Panc1 (cell line): Measurements from ENCODE around the gene C1orf115. TPM values are rescaled to one million over a fixed set of nuclear protein-coding genes. Genes with fewer than 3 reads are reported as not detected.
"Not testable (repeated sequence)": the region's sequence is repeated elsewhere in the genome, so short reads cannot be mapped to it uniquely, and the experiment has no call there.

Source experiments
- ATAC-seq: fragments of 200-7000 bp; cut with Tn5 transposase; 2 replicates; pipeline ENCODE4 v1.9.1; 2020; ENCODE audit warnings: mild to moderate bottlenecking, moderate library complexity
- BruUV-seq: library from RNA; stranded (reverse); fragments of 400-500 nt; replicated peaks from 2 replicates; lab custom pipeline; 2021; lab: Mats Ljungman, UMichigan
- CTCF ChIA-PET: fragments of 300-600 bp; sonication (Branson Sonifier 250); formaldehyde crosslinking; loops from one replicate; lab custom pipeline; 2022; ENCODE audit warnings: antibody characterized with exemption; lab: Charles Lee
- POLR2A ChIA-PET: fragments of 300-600 bp; sonication (Branson Sonifier 250); formaldehyde crosslinking; loops from one replicate; lab custom pipeline; 2022; ENCODE audit warnings: antibody characterized with exemption; lab: Charles Lee
- DNase-seq: peaks from one replicate; pipeline ENCODE4 v3.0.0-alpha.2; 2010; ENCODE audit warnings: low read depth, low spot score
- H3K27ac ChIP-seq: 2 replicates; pipeline ENCODE4 v1.5.1; 2011; ENCODE audit warnings: mild to moderate bottlenecking, low read length, inconsistent platforms
- H3K27me3 ChIP-seq: fragments of 200-500 bp; sonication (Bioruptor generic); 2 replicates; pipeline ENCODE4 v1.6.0; 2014; ENCODE audit warnings: low read length, inconsistent platforms; ENCODE audit not compliant: control insufficient read depth, insufficient read depth
- H3K36me3 ChIP-seq: fragments of 200-500 bp; sonication (Bioruptor generic); 2 replicates; pipeline ENCODE4 v1.5.1; 2014; ENCODE audit warnings: inconsistent platforms, mild to moderate bottlenecking, low read length, moderate library complexity; ENCODE audit not compliant: control insufficient read depth, insufficient read depth
- H3K4me1 ChIP-seq: 2 replicates; pipeline ENCODE4 v1.5.1; 2011; ENCODE audit warnings: inconsistent platforms, mild to moderate bottlenecking, low read length, moderate library complexity; ENCODE audit not compliant: control insufficient read depth, insufficient read depth
- H3K4me3 ChIP-seq, 2 experiments: 2 replicates each; pipeline ENCODE4 v1.5.1; 2011 to 2012; ENCODE audit warnings: low read depth in 2 of 2, low read length in 2 of 2, mild to moderate bottlenecking in 2 of 2, inconsistent platforms in 1 of 2, moderate library complexity in 1 of 2
- H3K9me3 ChIP-seq: fragments of 200-500 bp; sonication (Bioruptor generic); 2 replicates; pipeline ENCODE4 v1.5.1; 2014; ENCODE audit warnings: low read depth, mild to moderate bottlenecking, inconsistent platforms, low read length, moderate library complexity; ENCODE audit not compliant: control insufficient read depth, insufficient read depth
- POLR2AphosphoS5 ChIP-seq: IDR thresholded peaks from 2 replicates; pipeline ENCODE4 v1.6.1; 2012; ENCODE audit warnings: mild to moderate bottlenecking, low read depth, low read length, moderate library complexity
- SIN3A ChIP-seq: IDR thresholded peaks from 2 replicates; pipeline ENCODE4 v1.6.1; 2012; ENCODE audit warnings: low read depth, mild to moderate bottlenecking, low read length, moderate library complexity, borderline replicate concordance; ENCODE audit not compliant: insufficient read depth
- TCF7L2 ChIP-seq: IDR thresholded peaks from 2 replicates; pipeline ENCODE4 v1.6.1; 2011; ENCODE audit warnings: mild to moderate bottlenecking, low read depth, low read length, inconsistent platforms
- in situ Hi-C: cut with HindIII; loops from 2 replicates; pipeline ENCODE4 v1.10.0; 2016; ENCODE audit warnings: low sequenced_read_pairs, low pct_unique_long_range_greater_than_20kb
- intact Hi-C: fragments of 100-400 bp; cut with micrococcal nuclease; formaldehyde crosslinking; loops from one replicate; pipeline ENCODE4 v1.10.0; 2022; ENCODE audit not compliant: unreplicated experiment
- total RNA-seq: library from RNA; stranded (reverse); gene quantifications from one replicate; pipeline ENCODE4 v1.2.1, GENCODE V29; 2021; ENCODE audit not compliant: unreplicated experiment
- TF ChIP-seq, protein P1 (sequence below): fragments of 450-650 bp; IDR thresholded peaks from 2 replicates; pipeline ENCODE4 v1.5.1; 2017; ENCODE audit warnings: mild to moderate bottlenecking
- TF ChIP-seq, protein P2 (sequence below), 2 experiments: IDR thresholded peaks; 2 replicates each; pipeline ENCODE4 v1.6.1; 2011 to 2012; ENCODE audit warnings: low read depth in 2 of 2, control low read depth in 1 of 2, low read length in 1 of 2, mild to moderate bottlenecking in 1 of 2, moderate library complexity in 1 of 2; ENCODE audit not compliant: insufficient read depth in 1 of 2

C1orf115 gene
- total RNA-seq, 1 experiment from 2014 or later: 3.9 TPM

DNA sequence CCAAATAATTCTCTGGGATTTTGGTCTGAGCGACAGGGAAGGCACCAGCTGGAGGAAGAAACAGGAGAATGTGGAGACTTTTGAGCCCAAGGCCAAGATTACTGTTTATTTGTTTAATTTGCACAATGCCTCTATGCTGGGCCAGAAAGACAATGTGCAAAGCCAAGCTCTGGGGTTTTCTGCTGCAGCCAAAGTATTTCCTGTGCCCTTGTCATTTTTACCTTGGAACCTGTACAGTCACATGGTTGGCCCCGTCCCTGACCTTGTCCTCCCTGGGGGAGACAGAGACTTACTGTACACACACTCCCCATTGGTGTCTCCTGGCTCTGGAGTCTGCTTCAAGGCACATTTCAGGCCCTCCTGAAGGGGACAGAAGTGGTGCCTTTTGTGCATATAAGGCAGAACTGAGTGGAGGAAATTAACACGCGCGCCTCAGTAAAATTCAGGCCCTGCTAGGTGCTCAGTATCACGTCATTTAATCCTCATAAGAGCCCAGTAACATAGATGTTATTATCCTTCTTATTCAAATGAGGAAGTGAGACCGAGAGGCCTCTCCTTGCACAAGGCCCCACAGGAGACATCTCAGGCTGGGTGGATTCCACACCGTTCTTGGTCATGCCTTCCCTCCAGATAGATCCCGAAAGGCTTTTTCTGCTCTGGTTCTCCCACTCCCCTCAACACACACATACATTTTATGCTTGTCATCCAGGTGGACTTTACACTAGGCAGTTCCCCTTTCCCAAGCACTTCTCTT, 21.1 kb downstream of the C1orf115 start:
- H3K27me3 ChIP-seq: no peaks in the 10 kb centered on the region
- TF ChIP-seq, protein P1, sequence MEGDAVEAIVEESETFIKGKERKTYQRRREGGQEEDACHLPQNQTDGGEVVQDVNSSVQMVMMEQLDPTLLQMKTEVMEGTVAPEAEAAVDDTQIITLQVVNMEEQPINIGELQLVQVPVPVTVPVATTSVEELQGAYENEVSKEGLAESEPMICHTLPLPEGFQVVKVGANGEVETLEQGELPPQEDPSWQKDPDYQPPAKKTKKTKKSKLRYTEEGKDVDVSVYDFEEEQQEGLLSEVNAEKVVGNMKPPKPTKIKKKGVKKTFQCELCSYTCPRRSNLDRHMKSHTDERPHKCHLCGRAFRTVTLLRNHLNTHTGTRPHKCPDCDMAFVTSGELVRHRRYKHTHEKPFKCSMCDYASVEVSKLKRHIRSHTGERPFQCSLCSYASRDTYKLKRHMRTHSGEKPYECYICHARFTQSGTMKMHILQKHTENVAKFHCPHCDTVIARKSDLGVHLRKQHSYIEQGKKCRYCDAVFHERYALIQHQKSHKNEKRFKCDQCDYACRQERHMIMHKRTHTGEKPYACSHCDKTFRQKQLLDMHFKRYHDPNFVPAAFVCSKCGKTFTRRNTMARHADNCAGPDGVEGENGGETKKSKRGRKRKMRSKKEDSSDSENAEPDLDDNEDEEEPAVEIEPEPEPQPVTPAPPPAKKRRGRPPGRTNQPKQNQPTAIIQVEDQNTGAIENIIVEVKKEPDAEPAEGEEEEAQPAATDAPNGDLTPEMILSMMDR: no peak
- no peak for TF ChIP-seq POLR2AphosphoS5
- TF ChIP-seq TCF7L2: no peak
- TF ChIP-seq, protein P2, sequence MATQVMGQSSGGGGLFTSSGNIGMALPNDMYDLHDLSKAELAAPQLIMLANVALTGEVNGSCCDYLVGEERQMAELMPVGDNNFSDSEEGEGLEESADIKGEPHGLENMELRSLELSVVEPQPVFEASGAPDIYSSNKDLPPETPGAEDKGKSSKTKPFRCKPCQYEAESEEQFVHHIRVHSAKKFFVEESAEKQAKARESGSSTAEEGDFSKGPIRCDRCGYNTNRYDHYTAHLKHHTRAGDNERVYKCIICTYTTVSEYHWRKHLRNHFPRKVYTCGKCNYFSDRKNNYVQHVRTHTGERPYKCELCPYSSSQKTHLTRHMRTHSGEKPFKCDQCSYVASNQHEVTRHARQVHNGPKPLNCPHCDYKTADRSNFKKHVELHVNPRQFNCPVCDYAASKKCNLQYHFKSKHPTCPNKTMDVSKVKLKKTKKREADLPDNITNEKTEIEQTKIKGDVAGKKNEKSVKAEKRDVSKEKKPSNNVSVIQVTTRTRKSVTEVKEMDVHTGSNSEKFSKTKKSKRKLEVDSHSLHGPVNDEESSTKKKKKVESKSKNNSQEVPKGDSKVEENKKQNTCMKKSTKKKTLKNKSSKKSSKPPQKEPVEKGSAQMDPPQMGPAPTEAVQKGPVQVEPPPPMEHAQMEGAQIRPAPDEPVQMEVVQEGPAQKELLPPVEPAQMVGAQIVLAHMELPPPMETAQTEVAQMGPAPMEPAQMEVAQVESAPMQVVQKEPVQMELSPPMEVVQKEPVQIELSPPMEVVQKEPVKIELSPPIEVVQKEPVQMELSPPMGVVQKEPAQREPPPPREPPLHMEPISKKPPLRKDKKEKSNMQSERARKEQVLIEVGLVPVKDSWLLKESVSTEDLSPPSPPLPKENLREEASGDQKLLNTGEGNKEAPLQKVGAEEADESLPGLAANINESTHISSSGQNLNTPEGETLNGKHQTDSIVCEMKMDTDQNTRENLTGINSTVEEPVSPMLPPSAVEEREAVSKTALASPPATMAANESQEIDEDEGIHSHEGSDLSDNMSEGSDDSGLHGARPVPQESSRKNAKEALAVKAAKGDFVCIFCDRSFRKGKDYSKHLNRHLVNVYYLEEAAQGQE (IDR thresholded peaks at IDR 0.05; ENCODE audit: insufficient read depth in 1 of 2, low read depth in 2 of 2, low read length in 1 of 2): no peak
- H3K9me3 ChIP-seq: peaks cover 6% of the 10 kb centered on the region; the same call in 1 of the 2 replicates
- intact Hi-C loops: no loop called here
- POLR2A ChIA-PET: interaction anchor here (0.7 kb wide), 1 partner anchor 22 kb away, joined by 14 read pairs; no protein-coding TSS in a partner anchor
- no peak overlapping the region for H3K27ac ChIP-seq
- ATAC-seq: no peak
- in situ Hi-C loops: no loop called here
- H3K4me1 ChIP-seq: no peaks in the 10 kb centered on the region
- no peaks in the 10 kb centered on the region for H3K36me3 ChIP-seq
- CTCF ChIA-PET: no interaction called here
- no TSS peak for BruUV-seq
- no peak for DNase-seq
- H3K4me3 ChIP-seq: no peak overlapping the region

DNA sequence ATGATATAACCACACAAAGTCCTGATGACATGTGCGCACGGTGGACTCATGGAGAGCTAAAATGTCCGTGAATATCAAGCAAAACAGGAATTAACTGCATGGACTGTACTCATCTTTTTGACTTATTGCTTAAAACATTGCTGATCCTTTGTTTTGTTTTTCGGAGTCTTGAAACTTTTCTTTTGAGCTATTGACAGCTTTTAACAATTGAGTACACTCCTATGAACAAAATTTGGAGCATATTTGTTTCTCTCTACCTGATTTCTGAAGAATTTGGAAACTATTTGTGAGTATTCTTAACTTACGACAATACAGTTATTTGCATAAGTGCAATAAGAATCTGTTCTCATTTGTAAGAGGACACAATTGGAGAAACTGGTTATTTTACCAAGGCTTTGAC, 25.8 kb downstream of the C1orf115 start:
- POLR2A ChIA-PET: interaction anchor here (0.6 kb wide), 1 partner anchor 1026 kb away, joined by 3 read pairs; the partner anchor contains the start of gene DUSP10
- intact Hi-C loops, BruUV-seq, H3K9me3 ChIP-seq, ATAC-seq, H3K27me3 ChIP-seq, H3K27ac ChIP-seq, DNase-seq, H3K4me1 ChIP-seq, CTCF ChIA-PET, H3K4me3 ChIP-seq, H3K36me3 ChIP-seq, in situ Hi-C loops: not testable (repeated sequence)

DNA sequence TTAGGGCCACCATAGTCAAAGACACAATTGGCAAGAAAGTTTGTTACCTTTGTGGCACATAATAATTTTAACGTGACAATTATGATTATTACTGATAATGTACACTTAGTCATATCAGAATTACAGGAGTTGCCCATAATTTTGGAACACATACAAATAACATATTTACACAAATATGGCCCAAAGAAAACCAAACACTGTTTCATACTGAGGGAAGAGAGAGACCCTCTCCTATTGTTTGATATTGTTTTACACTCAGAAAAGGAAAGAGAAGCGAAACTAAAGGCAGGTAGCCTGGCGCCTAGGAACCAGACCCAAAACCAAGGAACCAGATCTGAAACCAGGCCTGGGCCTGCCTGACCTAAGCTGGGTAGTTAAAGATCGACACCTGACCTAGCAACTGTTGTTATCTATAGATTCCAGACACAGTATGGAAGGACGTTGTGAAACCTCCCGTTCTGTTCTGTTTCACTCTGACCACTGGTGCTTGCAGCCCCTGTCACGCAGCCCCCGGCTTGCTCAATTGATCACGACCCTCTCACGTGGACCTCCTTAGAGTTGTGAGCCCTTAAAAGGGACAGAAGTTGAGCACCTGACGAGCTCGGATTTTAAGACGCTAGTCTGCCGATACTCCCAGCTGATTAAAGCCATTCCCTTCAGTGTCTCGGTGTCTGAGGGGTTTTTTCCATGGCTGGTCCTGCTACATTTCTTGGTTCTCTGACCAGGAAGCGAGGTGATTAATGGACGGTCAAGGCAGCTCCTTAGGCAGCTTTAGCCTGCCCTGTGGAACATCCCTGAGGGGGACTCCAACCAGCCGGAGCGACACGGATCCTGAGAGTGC, 27.9 kb downstream of the C1orf115 start:
- intact Hi-C loops (no loop called here), in situ Hi-C loops (no loop called here)
- Histone ChIP-seq H3K27ac (no peak overlapping the region), H3K4me3 (no peak overlapping the region), H3K9me3 (peaks cover 6% of the 10 kb centered on the region; the same call in 1 of the 2 replicates), H3K36me3 (no peaks in the 10 kb centered on the region), H3K27me3 (no peaks in the 10 kb centered on the region), H3K4me1 (no peaks in the 10 kb centered on the region)
- CTCF ChIA-PET: no interaction called here
- POLR2A ChIA-PET: no interaction called here
- DNase-seq (no peak), ATAC-seq (no peak)
- BruUV-seq: no TSS peak
- TF ChIP-seq, protein P2 (IDR thresholded peaks at IDR 0.05; ENCODE audit: insufficient read depth in 1 of 2, low read depth in 2 of 2, low read length in 1 of 2): no peak
- TF ChIP-seq TCF7L2 (no peak), SIN3A (no peak), POLR2AphosphoS5 (no peak)
- TF ChIP-seq, protein P1: no peak
